GM12872 (cell line): ENCODE data around the gene BAIAP3.

Source experiments
- TF ChIP-seq, protein P1 (sequence below): IDR thresholded peaks from 3 replicates; pipeline ENCODE4 v1.5.1; 2011; ENCODE audit warnings: low read depth, mild to moderate bottlenecking, low read length, moderate library complexity; ENCODE audit not compliant: insufficient read depth

Gene BAIAP3

DNA sequence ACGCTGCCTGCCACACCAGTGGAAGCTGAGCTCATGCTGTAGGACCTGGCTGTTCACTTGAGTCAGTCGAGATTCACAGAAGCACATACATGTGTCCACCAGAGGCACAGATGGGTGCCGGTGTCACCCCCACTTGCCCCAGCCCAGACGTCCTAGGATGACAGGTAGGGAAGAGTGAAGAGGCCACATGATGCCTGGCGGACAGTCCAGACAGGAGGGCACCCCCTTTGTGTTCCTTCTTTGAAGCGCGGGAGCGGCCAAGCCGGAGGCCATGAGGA, 15.2 kb upstream of the BAIAP3 start:
- TF ChIP-seq, protein P1, sequence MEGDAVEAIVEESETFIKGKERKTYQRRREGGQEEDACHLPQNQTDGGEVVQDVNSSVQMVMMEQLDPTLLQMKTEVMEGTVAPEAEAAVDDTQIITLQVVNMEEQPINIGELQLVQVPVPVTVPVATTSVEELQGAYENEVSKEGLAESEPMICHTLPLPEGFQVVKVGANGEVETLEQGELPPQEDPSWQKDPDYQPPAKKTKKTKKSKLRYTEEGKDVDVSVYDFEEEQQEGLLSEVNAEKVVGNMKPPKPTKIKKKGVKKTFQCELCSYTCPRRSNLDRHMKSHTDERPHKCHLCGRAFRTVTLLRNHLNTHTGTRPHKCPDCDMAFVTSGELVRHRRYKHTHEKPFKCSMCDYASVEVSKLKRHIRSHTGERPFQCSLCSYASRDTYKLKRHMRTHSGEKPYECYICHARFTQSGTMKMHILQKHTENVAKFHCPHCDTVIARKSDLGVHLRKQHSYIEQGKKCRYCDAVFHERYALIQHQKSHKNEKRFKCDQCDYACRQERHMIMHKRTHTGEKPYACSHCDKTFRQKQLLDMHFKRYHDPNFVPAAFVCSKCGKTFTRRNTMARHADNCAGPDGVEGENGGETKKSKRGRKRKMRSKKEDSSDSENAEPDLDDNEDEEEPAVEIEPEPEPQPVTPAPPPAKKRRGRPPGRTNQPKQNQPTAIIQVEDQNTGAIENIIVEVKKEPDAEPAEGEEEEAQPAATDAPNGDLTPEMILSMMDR, result no peak

DNA sequence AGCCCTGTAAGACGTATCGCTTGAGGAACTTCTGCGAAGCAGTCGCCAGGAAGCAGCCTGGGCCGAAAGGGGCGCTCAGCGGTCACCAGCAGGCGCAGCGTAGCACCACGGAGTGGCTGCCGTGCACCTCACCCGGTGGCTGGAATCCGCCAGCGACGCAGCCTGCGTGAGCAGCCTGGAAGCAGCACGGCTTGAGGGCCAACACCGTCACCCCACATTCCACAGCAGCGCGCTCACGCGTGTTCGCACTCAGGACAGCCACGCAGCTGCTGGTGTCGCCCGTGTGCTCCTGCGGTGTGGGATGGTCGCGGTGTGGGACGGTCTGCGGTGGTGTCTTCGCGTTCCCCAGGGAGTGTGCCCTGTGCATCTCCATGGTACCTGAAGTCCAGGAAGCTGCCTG, 14.4 kb upstream of the BAIAP3 start:
- TF ChIP-seq, protein P1, result no peak

DNA sequence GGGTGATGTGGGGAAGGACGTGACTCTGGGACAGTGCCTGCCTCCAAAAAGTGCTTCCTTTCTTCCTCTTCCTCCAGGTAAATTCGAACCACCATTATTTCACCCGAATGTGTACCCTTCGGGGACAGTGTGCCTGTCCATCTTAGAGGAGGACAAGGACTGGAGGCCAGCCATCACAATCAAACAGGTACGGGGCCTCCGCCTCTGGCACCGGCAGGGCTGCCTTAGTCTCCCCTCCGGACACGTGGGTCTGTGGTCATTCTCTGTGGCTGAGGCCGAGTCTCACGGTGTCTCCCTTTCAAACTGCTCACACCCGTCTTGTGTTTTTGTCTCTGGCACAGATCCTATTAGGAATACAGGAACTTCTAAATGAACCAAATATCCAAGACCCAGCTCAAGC, 13.3 kb upstream of the BAIAP3 start:
- TF ChIP-seq, protein P1, result no peak

DNA sequence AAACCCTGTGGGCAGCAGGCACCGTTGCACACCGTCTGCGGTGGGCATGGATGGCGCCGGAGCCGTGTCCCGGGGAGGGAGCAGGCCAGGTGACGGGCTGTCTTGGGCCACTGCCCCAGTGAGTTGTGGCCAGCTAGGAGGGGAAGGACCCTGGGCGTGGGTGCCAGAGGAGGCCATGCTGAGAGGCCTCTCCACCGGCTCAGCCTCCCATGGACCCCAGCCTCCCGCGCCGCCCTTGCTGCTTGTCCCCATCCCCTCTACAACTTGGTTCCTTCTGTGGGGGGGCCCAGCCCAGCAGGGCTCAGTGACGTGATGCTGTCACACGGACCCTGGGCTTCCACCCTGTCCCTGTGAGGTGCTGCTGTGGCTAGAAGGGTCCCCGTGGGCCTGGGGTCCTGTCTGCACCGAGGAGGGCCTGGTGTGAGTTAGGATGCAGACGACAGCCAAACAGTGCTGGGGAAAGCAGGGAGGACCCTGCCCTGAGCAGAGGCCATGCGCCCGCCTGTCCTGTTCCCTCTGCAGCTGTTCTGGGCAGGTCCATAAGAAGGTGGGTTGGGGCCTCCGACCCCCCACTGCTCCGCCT, 12.7 kb upstream of the BAIAP3 start:
- TF ChIP-seq, protein P1, result no peak

DNA sequence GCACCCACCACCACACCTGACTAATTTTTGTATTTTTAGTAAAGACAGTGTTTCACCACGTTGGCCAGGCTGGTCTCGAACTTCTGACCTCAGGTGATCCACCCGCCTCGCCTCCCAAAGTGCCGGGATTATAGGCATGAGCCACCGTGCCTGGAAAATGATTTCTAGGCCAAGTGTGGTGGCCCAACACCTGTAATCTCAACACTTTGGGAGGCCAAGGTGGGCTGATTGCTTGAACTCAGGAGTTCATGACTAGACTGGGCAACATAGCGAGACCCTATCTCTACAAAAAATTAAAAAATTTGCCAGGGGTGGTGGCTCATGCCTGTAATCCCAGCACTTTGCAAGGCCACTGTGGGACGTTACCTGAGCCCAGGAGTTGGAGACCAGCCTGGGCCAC, 11.0 kb upstream of the BAIAP3 start:
- TF ChIP-seq, protein P1, result no peak

DNA sequence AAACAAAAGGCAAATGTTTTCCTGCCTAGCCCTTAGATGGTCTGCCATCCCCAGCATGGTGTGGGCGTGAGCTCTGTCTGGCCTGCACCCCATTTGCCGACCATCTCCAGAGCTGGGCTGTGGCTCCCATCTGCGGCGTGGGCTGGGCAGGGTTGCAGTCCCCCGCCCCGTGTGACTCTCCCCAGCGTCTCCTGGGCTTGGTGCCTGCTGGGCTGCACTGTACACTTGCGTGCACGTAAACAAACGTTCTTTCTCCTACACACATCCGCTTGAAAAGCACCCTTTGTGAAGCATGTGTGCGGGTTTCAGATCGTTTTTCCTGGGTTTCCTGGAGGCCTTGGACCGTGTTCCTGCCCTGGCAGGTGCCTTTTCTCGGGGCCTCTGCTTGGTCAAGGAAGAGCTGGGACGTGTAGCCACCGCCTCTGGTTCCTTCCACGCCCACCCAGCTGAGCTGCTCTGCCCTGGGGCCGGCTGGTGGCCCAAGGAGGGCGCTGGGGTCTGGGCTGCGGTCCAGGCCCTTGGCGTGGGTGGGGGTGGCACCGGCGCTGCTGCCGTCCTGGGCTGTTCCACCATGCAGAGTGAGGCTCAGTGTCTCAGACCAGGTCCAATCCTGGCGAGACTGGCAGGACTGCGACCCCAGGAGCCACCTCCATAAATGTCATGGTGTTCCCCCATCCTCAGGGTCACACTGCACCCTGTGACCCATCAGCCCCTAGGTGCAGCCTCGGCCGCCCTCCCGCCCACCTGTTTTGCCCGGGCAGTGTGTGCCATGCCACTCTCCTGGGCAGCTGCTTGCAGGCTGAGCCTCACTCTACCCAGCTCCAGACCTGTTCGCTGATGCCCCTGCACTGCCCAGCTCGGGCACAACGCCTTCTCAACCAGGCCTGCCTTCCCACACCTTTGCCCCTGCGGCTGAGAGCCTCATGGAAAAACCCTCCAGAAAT, 9.9 kb upstream of the BAIAP3 start:
- TF ChIP-seq, protein P1, result no peak

DNA sequence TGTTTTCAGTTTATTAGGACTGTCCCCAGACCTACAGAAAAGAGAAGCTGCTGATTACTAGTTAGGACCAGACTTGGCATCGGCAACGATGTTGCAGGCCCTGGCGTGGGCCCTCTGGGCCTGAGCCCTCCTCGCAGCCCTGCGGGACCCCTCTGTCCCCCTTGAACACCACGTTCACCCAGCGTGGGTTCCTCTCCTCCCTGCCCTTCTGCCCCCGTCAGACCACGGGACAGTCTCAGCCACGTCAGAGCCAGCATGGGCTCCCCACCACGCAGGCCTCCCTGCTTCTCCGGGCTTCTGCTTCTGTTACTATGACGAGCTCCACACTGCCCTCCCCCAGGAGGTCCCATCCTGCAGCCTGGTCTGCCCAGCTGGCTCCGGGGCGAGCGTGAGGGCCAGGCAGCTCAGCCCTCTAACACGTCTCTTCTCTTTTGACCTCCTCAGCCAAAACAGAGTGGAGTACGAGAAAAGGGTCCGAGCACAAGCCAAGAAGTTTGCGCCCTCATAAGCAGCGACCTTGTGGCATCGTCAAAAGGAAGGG, 9.1 kb upstream of the BAIAP3 start:
- TF ChIP-seq, protein P1, result no peak
